ENCODE measurements around the gene PSPN.
A peak's percentile ranks its signal among the peaks of the same experiment; 100 is the strongest.
"Not testable (repeated sequence)": the region's sequence is repeated elsewhere in the genome, so short reads cannot be mapped to it uniquely, and the experiment has no call there.

Gene PSPN

GRCh38 chr19:6373096-6373812, 2.5 kb downstream of the PSPN start:
- DNase-seq = peak; percentile 92

- peak; percentile 99 for DNase-seq
These were observed 3.1 kb downstream of the PSPN start, which contains the start of gene ALKBH7 for GRCh38 chr19:6372594-6373095. Gene ALKBH7, plus strand, starts transcription at chr19:6372794. Its CDS starts 27 bp downstream, at chr19:6372821.

- no peak for DNase-seq
These were observed 11.4 kb downstream of the PSPN start for GRCh38 chr19:6364353-6364752.

- DNase-seq = no peak
These were observed 13.4 kb downstream of the PSPN start for GRCh38 chr19:6362351-6362801.

GRCh38 chr19:6362027-6362350, 13.7 kb downstream of the PSPN start:
- no peak for DNase-seq

- DNase-seq = not testable (repeated sequence)
These were observed 14.9 kb downstream of the PSPN start for GRCh38 chr19:6360857-6361216.

- DNase-seq = not testable (repeated sequence)
These were observed 15.3 kb downstream of the PSPN start for GRCh38 chr19:6360445-6360844.

- no peak for DNase-seq
These were observed 16.0 kb downstream of the PSPN start for GRCh38 chr19:6359568-6360341.

- DNase-seq = no peak
These were observed 17.7 kb downstream of the PSPN start for GRCh38 chr19:6358003-6358402.

GRCh38 chr19:6357174-6357573, 18.6 kb downstream of the PSPN start:
- no peak for DNase-seq

GRCh38 chr19:6355321-6356040, 20.3 kb downstream of the PSPN start:
- not testable (repeated sequence) for DNase-seq

GRCh38 chr19:6354098-6354674, 21.5 kb downstream of the PSPN start:
- no peak for DNase-seq

GRCh38 chr19:6352381-6353165, 23.2 kb downstream of the PSPN start:
- DNase-seq = no peak

GRCh38 chr19:6350688-6351087, 25.0 kb downstream of the PSPN start:
- no peak for DNase-seq

- not testable (repeated sequence) for DNase-seq
These were observed 26.5 kb downstream of the PSPN start for GRCh38 chr19:6349271-6349670.

- no peak for DNase-seq
These were observed 32.3 kb downstream of the PSPN start for GRCh38 chr19:6343462-6343861.

- DNase-seq = no peak
These were observed 35.1 kb downstream of the PSPN start for GRCh38 chr19:6340493-6341201.

- no peak for DNase-seq
These were observed 41.0 kb downstream of the PSPN start for GRCh38 chr19:6334490-6335285.

GRCh38 chr19:6333439-6333838, 42.3 kb downstream of the PSPN start, which contains the start of gene ACER1:
Gene ACER1, minus strand, starts transcription at chr19:6333612. Its CDS starts 61 bp downstream, at chr19:6333551.
- DNase-seq = no peak

- no peak for DNase-seq
These were observed 48.9 kb downstream of the PSPN start for GRCh38 chr19:6326815-6327214.

- DNase-seq = no peak
These were observed 50.1 kb downstream of the PSPN start for GRCh38 chr19:6325614-6326013.
